H9 (cell line): ENCODE data around the gene CCR3. TPM values are rescaled to one million over a fixed set of nuclear protein-coding genes. Genes with fewer than 3 reads are reported as not detected.

Experiments
- DNase-seq: peaks from one replicate; pipeline ENCODE4 v3.0.0-alpha.2; 2017
- H2AFZ ChIP-seq: one replicate; pipeline ENCODE4 v1.6.1; 2013; ENCODE audit warnings: mild to moderate bottlenecking, low read length, control low read depth, moderate library complexity
- H2AK5ac ChIP-seq: 2 replicates; pipeline ENCODE4 v1.6.1; 2013; ENCODE audit warnings: low read length, control low read depth, mixed read lengths; ENCODE audit not compliant: insufficient read length
- H2BK120ac ChIP-seq: one replicate; pipeline ENCODE4 v1.6.1; 2013; ENCODE audit warnings: low read depth, mild to moderate bottlenecking, low read length, control low read depth, inconsistent platforms; ENCODE audit not compliant: poor library complexity, severe bottlenecking
- H2BK12ac ChIP-seq: 2 replicates; pipeline ENCODE4 v1.6.1; 2013; ENCODE audit warnings: low read length, control low read depth, mixed read lengths, low read depth; ENCODE audit not compliant: insufficient read length
- H2BK15ac ChIP-seq: 2 replicates; pipeline ENCODE4 v1.6.1; 2013; ENCODE audit warnings: low read depth, low read length, control low read depth
- H2BK20ac ChIP-seq: one replicate; pipeline ENCODE4 v1.6.1; 2013; ENCODE audit warnings: low read depth, mild to moderate bottlenecking, low read length, control low read depth, inconsistent platforms; ENCODE audit not compliant: poor library complexity, severe bottlenecking
- H2BK5ac ChIP-seq: 2 replicates; pipeline ENCODE4 v1.6.1; 2013; ENCODE audit warnings: low read length, control low read depth, mixed read lengths; ENCODE audit not compliant: insufficient read length
- H3K14ac ChIP-seq: 2 replicates; pipeline ENCODE4 v1.6.1; 2013; ENCODE audit warnings: low read length, control low read depth; ENCODE audit not compliant: insufficient read depth
- H3K18ac ChIP-seq: 2 replicates; pipeline ENCODE4 v1.6.1; 2013; ENCODE audit warnings: low read depth, mild to moderate bottlenecking, mixed read lengths, low read length, control low read depth; ENCODE audit not compliant: insufficient read length
- H3K23ac ChIP-seq: 2 replicates; pipeline ENCODE4 v1.6.1; 2013; ENCODE audit warnings: low read length, control low read depth, mixed read lengths, low read depth; ENCODE audit not compliant: insufficient read length
- H3K23me2 ChIP-seq: 2 replicates; pipeline ENCODE4 v1.6.1; 2013; ENCODE audit warnings: low read depth, mild to moderate bottlenecking, mixed read lengths, low read length, control low read depth; ENCODE audit not compliant: insufficient read length, poor library complexity, severe bottlenecking
- H3K27ac ChIP-seq: 2 replicates; pipeline ENCODE4 v1.5.1; 2013; ENCODE audit warnings: low read length, control low read depth, mixed read lengths, low read depth; ENCODE audit not compliant: insufficient read length
- H3K27me3 ChIP-seq: 2 replicates; pipeline ENCODE4 v1.6.1; 2013; ENCODE audit warnings: low read length, control low read depth, inconsistent platforms; ENCODE audit not compliant: insufficient read depth
- H3K4ac ChIP-seq: 2 replicates; pipeline ENCODE4 v1.6.1; 2013; ENCODE audit warnings: low read depth, mild to moderate bottlenecking, control low read depth, inconsistent platforms, low read length, moderate library complexity
- H3K4me1 ChIP-seq: 2 replicates; pipeline ENCODE4 v1.6.1; 2013; ENCODE audit warnings: low read length, control low read depth, inconsistent platforms; ENCODE audit not compliant: insufficient read depth
- H3K4me2 ChIP-seq: 2 replicates; pipeline ENCODE4 v1.6.1; 2013; ENCODE audit warnings: low read length, control low read depth, mixed read lengths; ENCODE audit not compliant: insufficient read length, insufficient read depth
- H3K56ac ChIP-seq: 2 replicates; pipeline ENCODE4 v1.6.1; 2013; ENCODE audit warnings: low read depth, mild to moderate bottlenecking, mixed read lengths, low read length, control low read depth; ENCODE audit not compliant: insufficient read length
- H3K79me1 ChIP-seq: 2 replicates; pipeline ENCODE4 v1.6.1; 2013; ENCODE audit warnings: low read depth, mild to moderate bottlenecking, moderate library complexity, low read length, control low read depth, inconsistent platforms; ENCODE audit not compliant: insufficient read depth, poor library complexity, severe bottlenecking
- H3K79me2 ChIP-seq: 2 replicates; pipeline ENCODE4 v1.6.1; 2013; ENCODE audit warnings: low read length, control low read depth, inconsistent platforms; ENCODE audit not compliant: insufficient read depth
- H3K9ac ChIP-seq: 2 replicates; pipeline ENCODE4 v1.6.1; 2013; ENCODE audit warnings: low read length, control low read depth, mixed read lengths; ENCODE audit not compliant: insufficient read length; ENCODE audit errors: extremely low read depth
- H3K9me3 ChIP-seq: one replicate; pipeline ENCODE4 v1.6.1; 2013; ENCODE audit warnings: low read depth, low read length, inconsistent platforms; ENCODE audit not compliant: control insufficient read depth
- H3T11ph ChIP-seq: one replicate; pipeline ENCODE4 v1.6.1; 2013; ENCODE audit warnings: mild to moderate bottlenecking, low read length, control low read depth, inconsistent platforms
- H4K20me1 ChIP-seq: one replicate; pipeline ENCODE4 v1.6.1; 2013; ENCODE audit not compliant: control insufficient read depth, insufficient read length, insufficient read depth
- H4K5ac ChIP-seq: 2 replicates; pipeline ENCODE4 v1.6.1; 2013; ENCODE audit warnings: low read depth, mild to moderate bottlenecking, mixed read lengths, low read length, control low read depth; ENCODE audit not compliant: insufficient read length
- H4K8ac ChIP-seq: replicated peaks from 2 replicates; pipeline ENCODE4 v1.6.1; 2013; ENCODE audit warnings: low read length, control low read depth, mixed read lengths, low read depth; ENCODE audit not compliant: insufficient read length
- H4K91ac ChIP-seq: 2 replicates; pipeline ENCODE4 v1.6.1; 2013; ENCODE audit warnings: low read depth, mild to moderate bottlenecking, moderate library complexity, mixed read lengths, low read length, control low read depth; ENCODE audit not compliant: insufficient read length
- H3K27ac Mint-ChIP-seq, 3 experiments: 2 replicates in 2 of 3; 3 replicates in 1 of 3; pipeline ENCODE4 v1.8.0; 2020 to 2021; ENCODE audit warnings: mixed read lengths in 3 of 3, mild to moderate bottlenecking in 1 of 3, moderate library complexity in 1 of 3
- H3K27me3 Mint-ChIP-seq: 2 replicates; pipeline ENCODE4 v1.8.0; 2021; ENCODE audit warnings: low read depth, mild to moderate bottlenecking, moderate library complexity, mixed read lengths
- H3K36me3 Mint-ChIP-seq, 3 experiments: 2 replicates in 2 of 3; 3 replicates in 1 of 3; pipeline ENCODE4 v1.8.0; 2020 to 2021; ENCODE audit warnings: low read depth in 3 of 3, mixed read lengths in 3 of 3; ENCODE audit not compliant: insufficient read depth in 1 of 3
- H3K4me1 Mint-ChIP-seq, 2 experiments: 2 replicates each; pipeline ENCODE4 v1.8.0; 2020; ENCODE audit warnings: mixed read lengths in 2 of 2
- H3K4me3 Mint-ChIP-seq, 2 experiments: 2 replicates in 1 of 2; 3 replicates in 1 of 2; pipeline ENCODE4 v1.8.0; 2020 to 2021; ENCODE audit warnings: mild to moderate bottlenecking in 2 of 2, mixed read lengths in 2 of 2, moderate library complexity in 1 of 2
- H3K9me3 Mint-ChIP-seq, 2 experiments: 2 replicates in 1 of 2; 3 replicates in 1 of 2; pipeline ENCODE4 v1.8.0; 2020; ENCODE audit warnings: mild to moderate bottlenecking in 2 of 2, mixed read lengths in 2 of 2, moderate library complexity in 1 of 2
- CTCF ChIP-seq: fragments of 200-600 bp; sonication (generic); conservative IDR thresholded peaks from 3 replicates; pipeline ENCODE4 v1.8.0; 2021; ENCODE audit warnings: antibody characterized with exemption, mild to moderate bottlenecking
- WGBS: extraction: QIAGEN DNeasy Blood & Tissue Kit; methylation state at CpG from one replicate; pipeline ENCODE4 v1.1.7; 2013; ENCODE audit warnings: missing lambda C conversion rate, low lambda C conversion rate, mixed read lengths; ENCODE audit not compliant: insufficient read length; ENCODE audit errors: extremely low coverage; 5-methylcytosine and 5-hydroxymethylcytosine counted together
- total RNA-seq: library from RNA; stranded (reverse); gene quantifications from 2 replicates; pipeline ENCODE4 v1.2.1, GENCODE V29; 2021

CCR3 gene
- total RNA-seq, 1 experiment from 2014 or later = not detected

GRCh38 chr3:46284981-46285683 is 42.9 kb downstream of the CCR3 start:
- Histone ChIP-seq H3K9me3 (no peaks in the 10 kb centered on the region), H4K5ac (no peak overlapping the region), H3K79me1 (no peaks in the 10 kb centered on the region), H3K56ac (no peak overlapping the region), H3K4ac (no peak overlapping the region), H2BK120ac (no peak overlapping the region), H3K27ac (no peak overlapping the region), H3K4me1 (no peaks in the 10 kb centered on the region), H4K20me1 (no peaks in the 10 kb centered on the region), H3K27me3 (no peaks in the 10 kb centered on the region), H2BK15ac (no peak overlapping the region), H3K4me2 (no peak overlapping the region), H2BK12ac (no peak overlapping the region), H2BK20ac (no peak overlapping the region), H3K9ac (no peak overlapping the region), H2AK5ac (no peak overlapping the region), H3T11ph (no peak overlapping the region), H3K18ac (no peak overlapping the region), H2AFZ (no peak overlapping the region), H4K91ac (no peak overlapping the region), H3K23me2 (no peaks in the 10 kb centered on the region), H4K8ac (no peak overlapping the region), H2BK5ac (no peak overlapping the region), H3K79me2 (no peaks in the 10 kb centered on the region), H3K23ac (no peak overlapping the region), H3K14ac (no peak overlapping the region)
- TF ChIP-seq CTCF = no peak
- Mint-ChIP-seq H3K27me3 (no peaks in the 10 kb centered on the region), H3K4me1 (no peaks in the 10 kb centered on the region), H3K27ac (no peak overlapping the region), H3K36me3 (no peaks in the 10 kb centered on the region), H3K4me3 (no peak overlapping the region), H3K9me3 (peaks cover 0 to under 1% of the 10 kb centered on the region in 2 experiments; a peak in 2 of 5 replicates)
- WGBS = no CpG with 5 or more reads among the region's 6 CpGs
- DNase-seq = no peak
